ENCODE data around the gene SLC25A21.

SLC25A21 gene

GRCh38 chr14:37140176-37140575, 32.2 kb downstream of the SLC25A21 start:
- no peak for DNase-seq

GRCh38 chr14:37139710-37140109, 32.7 kb downstream of the SLC25A21 start:
- no peak for DNase-seq

- no peak for DNase-seq
Observed at GRCh38 chr14:37138898-37139297, 33.5 kb downstream of the SLC25A21 start.

- no peak for DNase-seq
Observed at GRCh38 chr14:37133284-37133913, 39.0 kb downstream of the SLC25A21 start.

- no peak for DNase-seq
Observed at GRCh38 chr14:37131205-37131604, 41.2 kb downstream of the SLC25A21 start.

GRCh38 chr14:37129047-37129446, 43.4 kb downstream of the SLC25A21 start:
- DNase-seq = no peak

GRCh38 chr14:37124614-37125013, 47.8 kb downstream of the SLC25A21 start:
- no peak for DNase-seq

- no peak for DNase-seq
Observed at GRCh38 chr14:37122919-37123639, 49.3 kb downstream of the SLC25A21 start.

GRCh38 chr14:37122288-37122687, 50.1 kb downstream of the SLC25A21 start:
- no peak for DNase-seq

GRCh38 chr14:37118673-37119366, 53.6 kb downstream of the SLC25A21 start:
- DNase-seq = no peak

GRCh38 chr14:37116933-37117849, 55.2 kb downstream of the SLC25A21 start:
- no peak for DNase-seq

- DNase-seq = no peak
Observed at GRCh38 chr14:37115406-37115805, 57.0 kb downstream of the SLC25A21 start.

- no peak for DNase-seq
Observed at GRCh38 chr14:37114559-37114958, 57.8 kb downstream of the SLC25A21 start.

GRCh38 chr14:37114002-37114401, 58.4 kb downstream of the SLC25A21 start:
- DNase-seq = no peak

- DNase-seq = no peak
Observed at GRCh38 chr14:37098132-37098531, 74.3 kb downstream of the SLC25A21 start.

- DNase-seq = no peak
Observed at GRCh38 chr14:37094502-37094901, 77.9 kb downstream of the SLC25A21 start.

- DNase-seq = no peak
Observed at GRCh38 chr14:37093364-37093763, 79.0 kb downstream of the SLC25A21 start.

- DNase-seq = no peak
Observed at GRCh38 chr14:37091651-37092050, 80.8 kb downstream of the SLC25A21 start.

GRCh38 chr14:37090026-37090425, 82.4 kb downstream of the SLC25A21 start:
- DNase-seq = no peak

GRCh38 chr14:37089410-37089809, 83.0 kb downstream of the SLC25A21 start:
- DNase-seq = no peak

- no peak for DNase-seq
Observed at GRCh38 chr14:37088356-37089215, 83.8 kb downstream of the SLC25A21 start.

- no peak for DNase-seq
Observed at GRCh38 chr14:37087520-37087919, 84.9 kb downstream of the SLC25A21 start.
